ENCODE results near the gene ENAH. TPM values are rescaled to one million over a fixed set of nuclear protein-coding genes. Genes with fewer than 3 reads are reported as not detected.

The ENAH gene
- polyA plus RNA-seq, 3 donors from 2014 or later: 0.24 TPM; not detected in 2

GRCh38 chr1:225539575-225539974 is 113.3 kb downstream of the ENAH start:
- Mint-ChIP-seq H3K27me3 (ENCODE audit: low read depth in 3 of 3) (peaks cover 5 to 19% (median 8%) of the 10 kb centered on the region in 3 donors), H3K9me3 (no peaks in the 10 kb centered on the region), H3K4me3 (no peak overlapping the region), H3K36me3 (no peaks in the 10 kb centered on the region), H3K4me1 (no peaks in the 10 kb centered on the region), H3K27ac (no peak overlapping the region)
- DNase-seq: no peak

DNA sequence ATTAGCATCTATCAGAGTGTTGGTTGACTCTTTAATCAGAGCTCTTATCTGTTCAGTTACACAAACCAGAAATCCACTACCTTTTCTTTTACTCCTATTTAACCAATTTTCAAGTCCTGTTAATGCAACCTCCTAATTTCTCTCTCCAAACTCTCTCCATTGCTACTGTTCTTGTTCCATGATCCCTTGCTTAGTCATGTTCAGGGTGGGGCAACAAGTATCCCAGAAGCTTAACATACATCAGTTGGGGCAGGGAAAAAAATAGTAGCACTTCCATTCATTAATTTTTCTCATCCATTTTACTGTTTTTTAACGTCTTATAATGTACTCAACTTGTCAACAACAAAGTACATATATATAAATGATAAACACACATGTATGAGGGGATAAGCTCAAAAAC is 113.9 kb downstream of the ENAH start:
- no peaks in the 10 kb centered on the region for H3K4me1 Mint-ChIP-seq
- no peak for DNase-seq
- H3K27ac Mint-ChIP-seq: no peak overlapping the region
- H3K36me3 Mint-ChIP-seq: no peaks in the 10 kb centered on the region
- no peak overlapping the region for H3K4me3 Mint-ChIP-seq
- peaks cover 5 to 19% (median 8%) of the 10 kb centered on the region in 3 donors for H3K27me3 Mint-ChIP-seq (ENCODE audit: low read depth in 3 of 3)
- no peaks in the 10 kb centered on the region for H3K9me3 Mint-ChIP-seq

DNA sequence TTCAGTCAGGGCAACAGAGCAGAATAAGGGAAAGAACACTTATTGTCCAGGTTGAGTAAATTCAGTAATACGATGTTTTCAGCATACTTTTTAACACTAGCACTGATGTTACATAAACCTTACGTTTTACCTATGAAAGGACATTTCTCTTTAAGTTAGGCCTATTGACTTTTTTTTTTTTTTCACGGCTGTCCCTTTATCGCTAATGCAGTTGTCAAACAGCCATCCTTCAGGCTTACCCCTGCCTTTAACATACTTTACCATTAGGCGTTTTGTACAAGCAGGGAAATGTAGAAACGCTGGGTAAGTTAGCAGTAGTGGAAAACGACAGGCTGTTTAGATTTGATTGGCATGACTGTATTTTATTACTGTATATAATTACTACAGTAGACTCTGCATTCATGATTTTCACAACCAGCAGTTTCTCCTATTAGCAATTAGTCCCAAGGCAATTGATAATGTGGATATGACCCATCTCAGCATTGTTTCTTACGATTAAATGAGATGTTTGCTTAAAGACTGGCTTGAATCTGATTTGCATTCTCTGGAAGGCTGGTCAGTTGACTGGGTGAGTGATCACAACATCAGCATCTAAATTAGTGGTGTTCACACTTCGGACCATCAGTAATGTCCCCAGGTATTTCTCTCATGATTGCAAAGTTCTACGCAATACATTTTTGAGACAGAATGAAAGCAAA is 115.2 kb downstream of the ENAH start:
- Mint-ChIP-seq H3K36me3 (no peaks in the 10 kb centered on the region), H3K9me3 (no peaks in the 10 kb centered on the region), H3K4me1 (no peaks in the 10 kb centered on the region), H3K27me3 (ENCODE audit: low read depth in 3 of 3) (peaks cover 5 to 19% (median 11%) of the 10 kb centered on the region in 3 donors), H3K4me3 (no peak overlapping the region), H3K27ac (no peak overlapping the region)
- DNase-seq: no peak

DNA sequence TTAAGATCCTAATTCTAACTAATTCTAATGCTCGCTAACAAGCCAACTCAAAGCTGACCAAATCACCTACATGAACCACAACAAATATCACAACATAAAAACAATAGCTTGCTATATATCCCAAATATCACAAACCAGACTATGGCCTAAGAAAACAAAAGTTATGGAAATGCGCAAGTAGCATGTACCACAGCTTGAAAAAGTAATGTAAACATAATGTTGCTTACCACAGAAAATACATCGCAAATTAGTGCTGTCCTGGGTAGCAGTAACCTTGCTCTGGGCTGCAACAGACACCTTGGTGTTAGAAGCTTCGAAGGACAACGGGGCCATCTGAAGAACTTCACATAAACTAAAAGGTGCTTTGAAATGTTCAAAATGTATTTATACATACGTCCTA is 117.6 kb downstream of the ENAH start:
- H3K36me3 Mint-ChIP-seq: no peaks in the 10 kb centered on the region
- H3K4me1 Mint-ChIP-seq: no peaks in the 10 kb centered on the region
- H3K27me3 Mint-ChIP-seq (ENCODE audit: low read depth in 3 of 3): peaks cover 0 to 19% (median 9%) of the 10 kb centered on the region in 3 donors
- no peak for DNase-seq
- H3K27ac Mint-ChIP-seq: no peak overlapping the region
- no peak overlapping the region for H3K4me3 Mint-ChIP-seq
- no peaks in the 10 kb centered on the region for H3K9me3 Mint-ChIP-seq

DNA sequence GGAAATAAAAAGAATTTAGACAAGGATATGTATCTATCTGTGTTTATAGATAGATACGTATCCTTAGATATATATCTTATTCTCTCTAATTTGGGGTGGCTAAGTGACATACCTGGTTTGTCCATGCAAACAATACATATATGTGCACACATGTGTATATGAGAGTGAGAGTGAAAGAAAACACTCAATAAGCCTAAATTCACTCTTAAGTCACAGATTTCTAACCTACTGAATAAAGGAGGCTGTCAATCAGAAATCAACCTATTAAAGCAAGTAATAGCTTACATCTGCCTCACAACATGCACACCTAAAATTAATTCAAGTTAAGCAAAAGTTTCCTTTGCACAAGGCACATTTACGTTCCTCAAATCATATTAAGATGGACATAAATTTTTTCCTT is 118.2 kb downstream of the ENAH start:
- Mint-ChIP-seq H3K4me1 (no peaks in the 10 kb centered on the region), H3K27me3 (ENCODE audit: low read depth in 3 of 3) (peaks cover 0 to 19% (median 9%) of the 10 kb centered on the region in 3 donors), H3K36me3 (no peaks in the 10 kb centered on the region), H3K27ac (no peak overlapping the region), H3K4me3 (no peak overlapping the region), H3K9me3 (no peaks in the 10 kb centered on the region)
- DNase-seq: no peak

- Mint-ChIP-seq H3K27me3 (ENCODE audit: low read depth in 3 of 3) (peaks cover 0 to 15% (median 9%) of the 10 kb centered on the region in 3 donors), H3K4me3 (no peak overlapping the region), H3K36me3 (no peaks in the 10 kb centered on the region), H3K9me3 (no peaks in the 10 kb centered on the region), H3K27ac (no peak overlapping the region), H3K4me1 (no peaks in the 10 kb centered on the region)
- no peak for DNase-seq
These were observed 118.8 kb downstream of the ENAH start for GRCh38 chr1:225534135-225534534.

- no peak for DNase-seq
- no peaks in the 10 kb centered on the region for H3K9me3 Mint-ChIP-seq
- H3K27ac Mint-ChIP-seq: no peak overlapping the region
- H3K4me3 Mint-ChIP-seq: no peak overlapping the region
- H3K27me3 Mint-ChIP-seq (ENCODE audit: low read depth in 3 of 3): peaks cover 0 to 9% (median 8%) of the 10 kb centered on the region in 3 donors
- H3K36me3 Mint-ChIP-seq: no peaks in the 10 kb centered on the region
- H3K4me1 Mint-ChIP-seq: no peaks in the 10 kb centered on the region
These were observed 119.7 kb downstream of the ENAH start for GRCh38 chr1:225533238-225533637.

DNA sequence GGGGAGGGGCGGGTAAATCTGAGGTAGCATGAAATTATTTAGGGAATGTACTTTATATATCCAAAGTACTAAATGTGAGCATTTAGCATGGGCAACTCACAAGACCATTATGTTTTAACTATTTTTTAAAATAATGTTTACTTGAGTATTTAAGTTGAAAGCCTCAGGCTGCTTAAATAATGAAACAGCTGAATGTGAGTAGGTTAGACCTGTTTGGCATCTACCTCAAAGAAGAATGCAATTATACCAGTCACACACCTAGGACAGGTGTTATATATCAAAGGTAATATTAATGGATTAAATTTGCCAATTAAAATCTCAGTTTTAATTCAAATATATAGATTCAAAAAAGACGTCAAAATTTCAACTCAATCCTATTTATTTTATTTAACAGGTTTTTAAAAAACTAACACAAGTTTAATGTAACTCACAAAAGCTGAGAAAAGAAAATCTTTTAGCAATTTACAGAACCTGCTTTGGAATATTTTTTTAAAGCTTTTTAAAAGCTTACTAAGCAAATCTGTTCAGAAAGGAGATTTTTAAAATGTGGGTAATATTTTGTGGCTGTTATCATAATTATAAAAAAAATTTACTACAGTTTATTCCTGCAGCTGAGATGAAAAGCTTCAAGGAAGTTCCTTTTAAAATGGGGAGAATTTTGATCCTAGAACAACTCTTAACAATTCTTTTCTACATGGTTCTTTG is 120.5 kb downstream of the ENAH start:
- Mint-ChIP-seq H3K36me3 (no peaks in the 10 kb centered on the region), H3K4me3 (no peak overlapping the region), H3K27ac (no peak overlapping the region), H3K27me3 (ENCODE audit: low read depth in 3 of 3) (peaks cover 0 to 9% (median 8%) of the 10 kb centered on the region in 3 donors), H3K4me1 (no peaks in the 10 kb centered on the region), H3K9me3 (no peaks in the 10 kb centered on the region)
- DNase-seq: no peak

GRCh38 chr1:225529726-225530125 is 123.2 kb downstream of the ENAH start:
- Mint-ChIP-seq H3K27ac (no peak overlapping the region), H3K4me3 (no peak overlapping the region), H3K4me1 (no peaks in the 10 kb centered on the region), H3K9me3 (no peaks in the 10 kb centered on the region), H3K36me3 (no peaks in the 10 kb centered on the region), H3K27me3 (ENCODE audit: low read depth in 3 of 3) (peaks cover 0 to 4% (median 3%) of the 10 kb centered on the region in 3 donors)
- DNase-seq: no peak

DNA sequence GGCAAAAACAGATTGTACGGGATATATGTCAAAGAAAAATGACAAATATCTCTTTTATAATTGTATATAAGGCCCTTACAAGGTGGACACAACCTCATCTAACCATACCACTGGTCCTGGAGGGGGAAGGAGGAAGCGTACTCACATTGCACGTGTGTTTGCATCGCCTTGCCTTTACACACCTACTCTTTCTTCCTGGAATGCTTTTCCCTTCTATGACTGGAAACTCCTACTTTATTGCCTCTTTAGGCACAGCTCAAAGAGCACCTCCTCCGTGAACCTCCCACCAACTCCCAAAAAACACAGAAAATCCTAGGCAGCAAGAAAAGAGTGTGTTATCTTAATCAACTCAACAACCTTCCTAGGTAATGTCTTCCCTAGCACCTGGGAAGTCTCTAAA is 125.3 kb downstream of the ENAH start:
- Mint-ChIP-seq H3K27me3 (ENCODE audit: low read depth in 3 of 3) (peaks cover 0 to 3% (median 1%) of the 10 kb centered on the region in 3 donors), H3K27ac (no peak overlapping the region), H3K4me3 (no peak overlapping the region), H3K9me3 (no peaks in the 10 kb centered on the region), H3K4me1 (no peaks in the 10 kb centered on the region), H3K36me3 (no peaks in the 10 kb centered on the region)
- DNase-seq: no peak

- Mint-ChIP-seq H3K9me3 (no peaks in the 10 kb centered on the region), H3K36me3 (no peaks in the 10 kb centered on the region), H3K27ac (peak overlapping the region in 1 of 6 donors; percentile 5), H3K27me3 (ENCODE audit: low read depth in 3 of 3) (peaks cover 0 to 3% (median 1%) of the 10 kb centered on the region in 3 donors), H3K4me1 (no peaks in the 10 kb centered on the region), H3K4me3 (no peak overlapping the region)
- DNase-seq: no peak
These were observed 126.0 kb downstream of the ENAH start for GRCh38 chr1:225526878-225527277.

GRCh38 chr1:225525377-225525776 is 127.5 kb downstream of the ENAH start:
- no peaks in the 10 kb centered on the region for H3K36me3 Mint-ChIP-seq
- H3K4me3 Mint-ChIP-seq: no peak overlapping the region
- H3K27me3 Mint-ChIP-seq (ENCODE audit: low read depth in 3 of 3): peaks cover 0 to 5% (median 1%) of the 10 kb centered on the region in 3 donors
- H3K4me1 Mint-ChIP-seq: no peaks in the 10 kb centered on the region
- H3K9me3 Mint-ChIP-seq: no peaks in the 10 kb centered on the region
- no peak for DNase-seq
- H3K27ac Mint-ChIP-seq: no peak overlapping the region

DNA sequence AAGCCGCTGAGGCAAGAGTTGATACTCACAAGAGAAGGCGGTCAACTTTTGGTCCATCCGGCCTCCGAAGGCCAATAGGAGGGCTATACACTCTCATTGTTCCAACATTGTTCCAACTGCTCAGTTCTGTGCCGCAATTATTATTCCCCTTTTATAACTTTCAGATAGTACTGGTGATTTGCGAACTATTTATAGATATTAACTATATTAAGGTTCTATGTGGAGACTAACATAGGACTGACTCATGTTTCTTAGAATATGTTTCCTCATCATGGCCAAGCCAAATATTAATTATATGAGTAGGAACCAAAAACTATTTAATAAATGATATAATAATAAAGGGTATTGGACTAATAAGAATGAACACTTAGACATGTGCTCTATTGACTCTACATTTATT is 128.4 kb downstream of the ENAH start:
- Mint-ChIP-seq H3K27me3 (ENCODE audit: low read depth in 3 of 3) (peaks cover 0 to 5% (median 1%) of the 10 kb centered on the region in 3 donors), H3K36me3 (no peaks in the 10 kb centered on the region), H3K4me1 (no peaks in the 10 kb centered on the region), H3K9me3 (no peaks in the 10 kb centered on the region), H3K27ac (no peak overlapping the region), H3K4me3 (no peak overlapping the region)
- DNase-seq: no peak

- DNase-seq: no peak
- no peak overlapping the region for H3K27ac Mint-ChIP-seq
- H3K36me3 Mint-ChIP-seq: no peaks in the 10 kb centered on the region
- no peak overlapping the region for H3K4me3 Mint-ChIP-seq
- no peaks in the 10 kb centered on the region for H3K4me1 Mint-ChIP-seq
- no peaks in the 10 kb centered on the region for H3K9me3 Mint-ChIP-seq
- H3K27me3 Mint-ChIP-seq (ENCODE audit: low read depth in 3 of 3): peaks cover 0 to 8% (median 1%) of the 10 kb centered on the region in 3 donors
These were observed 129.5 kb downstream of the ENAH start for GRCh38 chr1:225523263-225523950.
